GM20000 (cell line): Measurements from ENCODE around the gene PRUNE2.
"Not testable (repeated sequence)": the region's sequence is repeated elsewhere in the genome, so short reads cannot be mapped to it uniquely, and the experiment has no call there.

ENCODE experiments used
- DNase-seq: peaks from one replicate; pipeline ENCODE4 v3.0.0; 2012; ENCODE audit warnings: low spot score
- CTCF ChIP-seq: IDR thresholded peaks from 2 replicates; pipeline ENCODE4 v1.5.1; 2012; ENCODE audit warnings: mild to moderate bottlenecking, control low read depth; ENCODE audit errors: extremely low read depth, missing control alignments

The PRUNE2 gene

GRCh38 chr9:76602199-76602598 lies 303.7 kb downstream of the PRUNE2 start:
- DNase-seq, result no peak
- no peak for TF ChIP-seq CTCF

GRCh38 chr9:76600007-76600615 lies 305.8 kb downstream of the PRUNE2 start:
- no peak for TF ChIP-seq CTCF
- DNase-seq, result no peak

GRCh38 chr9:76598981-76599380 lies 306.9 kb downstream of the PRUNE2 start:
- TF ChIP-seq CTCF, result no peak
- no peak for DNase-seq

- no peak for TF ChIP-seq CTCF
- no peak for DNase-seq
Measured at GRCh38 chr9:76595645-76596044, 310.3 kb downstream of the PRUNE2 start.

GRCh38 chr9:76594764-76595424 lies 311.0 kb downstream of the PRUNE2 start:
- no peak for DNase-seq

GRCh38 chr9:76593961-76594735 lies 311.8 kb downstream of the PRUNE2 start:
- DNase-seq, result not testable (repeated sequence)

More at GRCh38 chr9:76594764-76595424, 311.0 kb downstream of the PRUNE2 start:
- no peak for TF ChIP-seq CTCF

GRCh38 chr9:76592974-76593347 lies 313.0 kb downstream of the PRUNE2 start:
- no peak for TF ChIP-seq CTCF
- DNase-seq, result no peak
